HG02623 (cell line): ENCODE measurements around the gene ZNF253.
"Not testable (repeated sequence)": the region's sequence is repeated elsewhere in the genome, so short reads cannot be mapped to it uniquely, and the experiment has no call there.

ENCODE experiments used
- ATAC-seq: cut with Tn5 transposase; IDR thresholded peaks from one replicate; pipeline ENCODE4 v1.9.1; 2021; ENCODE audit warnings: moderate library complexity; ENCODE audit not compliant: unreplicated experiment

ZNF253 gene

DNA sequence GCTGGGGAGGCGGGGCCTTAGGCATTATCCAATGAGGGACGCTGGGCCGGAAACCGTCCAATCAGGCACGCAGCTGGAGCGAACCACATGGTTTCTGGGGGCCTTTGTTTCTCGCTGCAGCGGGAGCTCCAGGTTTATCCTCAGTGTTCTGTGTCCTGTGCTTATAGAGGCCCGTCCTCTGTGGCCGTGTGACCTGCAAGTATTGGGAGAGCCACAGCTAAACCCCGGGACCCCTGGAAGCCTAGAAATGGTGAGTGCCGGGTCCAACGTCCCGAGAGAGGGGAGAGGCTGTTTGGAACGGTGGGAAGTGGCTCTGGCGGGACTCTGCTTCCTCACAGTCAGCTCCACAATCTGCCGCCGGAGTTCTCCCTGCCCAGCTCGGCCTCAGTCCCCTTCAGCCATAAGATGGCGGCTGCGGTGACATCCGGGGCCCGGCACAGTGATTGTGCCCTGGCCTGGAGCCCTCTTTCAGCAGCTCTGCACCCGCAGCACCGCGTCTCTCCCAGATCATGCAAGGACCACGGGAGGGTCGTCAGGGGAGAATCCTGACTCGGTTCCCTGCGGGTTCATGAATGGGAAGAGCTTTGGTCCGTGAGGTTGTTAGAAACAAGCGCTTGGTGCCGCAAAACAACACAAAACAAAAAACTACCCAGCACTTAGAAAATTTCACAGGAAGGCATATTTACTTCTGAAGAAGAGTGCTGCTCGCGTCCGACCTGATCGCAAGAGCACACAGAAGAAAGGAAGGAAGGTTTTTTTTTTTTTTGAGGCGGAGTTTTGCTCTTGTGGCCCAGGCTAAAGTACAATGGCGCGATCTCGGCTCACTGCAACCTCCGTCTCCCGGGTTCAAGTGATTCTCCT lies at the start of gene ZNF253:
ZNF253 (plus strand) TSS at position 133 of the 861 bp plus-strand sequence; CDS start at position 248, 115 bp downstream.
- ATAC-seq = peak; percentile 95

DNA sequence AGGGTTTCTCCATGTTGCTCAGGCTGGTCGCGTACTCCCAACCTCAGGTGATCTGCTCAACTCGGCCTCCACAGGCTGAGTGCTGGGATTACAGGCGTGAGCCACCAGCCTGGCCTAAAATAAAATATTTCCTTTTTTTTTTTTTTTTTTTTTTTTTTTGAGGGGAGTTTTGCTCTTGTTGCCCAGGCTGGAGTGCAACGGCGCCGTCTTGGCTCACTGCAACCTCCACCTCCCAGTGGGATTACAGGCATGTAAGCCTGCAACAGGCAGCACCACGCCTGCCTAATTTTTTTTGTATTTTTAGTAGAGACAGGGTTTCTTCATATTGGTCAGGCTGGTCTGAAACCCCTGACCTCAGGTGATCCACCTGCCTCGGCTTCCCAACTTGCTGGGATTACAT lies 49.0 kb upstream of the ZNF253 start:
- no peak for ATAC-seq

DNA sequence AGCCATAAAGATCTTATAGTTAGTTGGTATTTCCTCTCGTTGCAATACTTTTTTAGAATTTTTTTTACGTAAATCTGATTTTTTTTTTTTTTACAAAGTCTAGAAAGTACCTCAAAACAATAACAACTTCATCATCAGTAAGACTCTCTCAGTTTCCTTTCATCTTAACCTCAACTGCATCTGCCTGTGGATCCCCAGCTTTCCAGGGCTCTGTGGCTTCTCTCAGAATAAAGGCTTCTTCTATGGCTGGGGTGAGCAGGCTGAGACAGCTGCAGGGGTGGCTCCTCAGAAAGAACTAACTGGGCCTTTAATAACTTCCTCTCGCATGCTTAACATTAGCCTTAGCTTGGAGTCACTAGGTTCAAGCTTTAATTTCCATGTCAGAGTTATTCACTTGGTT lies 48.3 kb upstream of the ZNF253 start:
- no peak for ATAC-seq

DNA sequence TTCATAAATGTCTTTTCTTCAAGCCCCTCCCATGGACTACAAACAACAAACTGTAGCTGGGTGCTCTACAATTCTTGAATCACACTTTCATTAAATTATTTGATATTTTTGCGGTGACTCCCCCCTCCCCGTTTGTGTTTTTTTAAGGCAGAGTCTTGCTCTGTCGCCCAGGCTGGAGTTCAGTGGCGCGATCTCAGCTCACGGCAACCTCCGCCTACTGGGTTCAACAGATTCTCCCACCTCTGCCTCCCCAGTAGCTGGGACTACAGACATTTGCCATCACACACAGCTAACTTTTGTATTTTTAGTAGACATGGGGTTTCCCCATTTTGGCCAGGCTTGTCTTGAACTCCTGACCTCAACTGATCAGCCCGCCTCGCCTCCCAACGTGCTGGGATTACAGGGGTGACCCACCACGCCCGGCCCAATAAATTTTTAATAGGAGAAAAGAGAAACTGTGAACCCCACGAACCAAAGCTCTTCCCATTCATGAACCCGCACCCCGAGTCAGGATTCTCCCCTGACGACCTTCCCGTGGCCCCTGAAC lies 44.8 kb upstream of the ZNF253 start:
- no peak for ATAC-seq

DNA sequence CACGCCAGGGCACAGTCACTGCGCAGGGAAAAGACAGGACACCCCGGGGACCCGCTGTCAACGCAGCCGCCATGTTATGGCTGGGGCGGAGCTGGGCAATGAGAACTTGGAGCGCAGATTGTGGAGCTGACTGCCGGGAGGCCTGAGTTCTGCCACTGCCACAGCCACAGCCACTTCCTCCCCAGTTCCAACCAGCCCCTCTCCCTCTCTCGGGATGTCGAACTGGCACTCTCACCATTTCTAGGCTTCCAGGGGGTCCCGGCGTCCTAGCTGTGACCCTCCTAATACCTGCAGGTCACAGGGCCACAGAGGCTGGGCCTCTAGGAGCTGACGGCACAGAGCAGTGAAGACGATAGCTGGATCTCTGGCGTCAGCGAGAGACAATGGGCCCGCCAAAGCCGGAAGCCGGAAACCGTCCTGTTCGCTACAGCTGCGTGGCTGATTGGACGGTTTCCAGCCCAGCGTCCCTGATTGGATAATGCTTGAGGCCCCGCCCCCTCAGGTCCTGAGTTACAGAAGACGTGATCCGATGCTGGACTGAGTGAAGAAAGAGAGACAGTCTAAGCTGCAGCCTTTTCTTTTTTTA lies 44.2 kb upstream of the ZNF253 start, which contains the start of gene ZNF506:
ZNF506 (minus strand) TSS at position 385 of the 586 bp plus-strand sequence; CDS start at position 238, 147 bp downstream.
- ATAC-seq = peak; percentile 88

DNA sequence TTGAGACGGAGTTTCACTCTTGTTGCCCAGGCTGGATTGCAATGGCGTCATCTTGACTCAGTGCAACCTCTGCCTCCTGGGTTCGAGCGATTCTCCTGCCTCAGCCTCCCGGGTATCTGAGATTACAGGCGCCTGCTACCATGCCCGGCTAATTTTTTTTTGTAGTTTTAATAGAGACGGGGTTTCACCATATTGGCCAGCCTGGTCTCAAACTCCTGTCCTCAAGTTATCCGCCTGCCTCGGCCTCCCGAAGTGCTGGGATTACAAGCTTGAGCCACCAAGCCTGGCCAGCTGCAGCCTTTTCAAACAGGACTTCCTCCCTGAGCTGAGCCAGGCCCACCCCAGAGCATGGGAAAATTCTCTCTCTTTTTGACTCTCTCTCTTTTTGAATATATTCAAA lies 43.7 kb upstream of the ZNF253 start:
- peak; percentile 5 for ATAC-seq

DNA sequence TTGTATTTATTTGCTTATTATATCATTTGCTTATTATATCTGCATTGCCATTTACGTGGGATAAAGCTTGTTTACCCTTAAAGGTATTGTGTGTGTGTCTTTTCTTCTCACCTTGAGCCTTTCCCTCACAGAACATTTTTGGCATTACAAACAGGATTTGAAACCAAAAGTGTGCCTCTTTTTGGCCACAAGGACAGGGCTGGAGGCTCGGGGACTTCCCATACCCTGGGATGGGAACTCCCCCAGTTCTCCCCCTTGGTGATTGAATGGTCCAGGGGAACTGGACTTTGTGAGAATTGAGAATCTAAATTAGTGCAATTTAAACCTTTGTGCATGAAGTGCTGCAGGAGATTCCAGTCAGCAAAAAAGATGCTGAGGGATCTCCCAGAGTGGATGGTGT lies 41.8 kb upstream of the ZNF253 start:
- ATAC-seq = no peak

DNA sequence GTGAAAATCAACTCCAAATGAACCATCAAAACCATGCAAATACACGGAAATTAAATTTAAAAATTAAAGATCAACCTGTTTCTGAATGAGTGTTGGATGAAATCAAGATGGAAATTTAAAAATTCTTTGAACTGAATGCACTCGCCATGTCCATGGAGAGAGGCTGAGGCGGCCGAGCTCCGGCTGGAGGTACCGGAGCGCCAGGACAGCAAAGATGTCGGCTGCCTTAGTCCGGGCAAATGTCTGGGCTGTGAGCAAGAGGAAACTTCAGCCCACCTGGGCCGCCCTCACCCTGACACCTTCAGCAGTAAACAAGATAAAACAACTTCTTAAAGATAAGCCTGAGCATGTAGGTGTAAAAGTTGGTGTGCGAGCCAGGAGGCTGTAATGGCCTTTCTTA lies 38.8 kb upstream of the ZNF253 start:
- no peak for ATAC-seq

DNA sequence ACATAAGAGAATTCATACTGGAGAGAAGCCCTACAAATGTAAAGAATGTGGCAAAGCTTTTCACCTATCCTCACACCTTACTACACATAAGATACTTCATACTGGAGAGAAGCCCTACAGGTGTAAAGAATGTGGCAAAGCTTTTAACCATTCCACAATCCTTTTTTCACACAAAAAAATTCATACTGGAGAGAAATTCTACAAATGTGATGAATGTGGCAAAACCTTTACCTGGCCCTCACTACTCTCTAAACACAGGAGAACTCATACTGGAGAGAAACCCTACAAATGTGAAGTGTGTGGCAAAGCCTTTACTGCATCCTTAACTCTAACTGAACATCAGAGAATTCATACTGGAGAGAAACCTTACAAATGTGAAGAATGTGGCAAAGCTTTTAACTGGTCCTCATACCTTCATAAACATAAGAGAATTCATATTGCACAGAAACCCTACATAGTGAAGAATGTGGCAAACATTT lies 30.1 kb upstream of the ZNF253 start:
- no peak for ATAC-seq

DNA sequence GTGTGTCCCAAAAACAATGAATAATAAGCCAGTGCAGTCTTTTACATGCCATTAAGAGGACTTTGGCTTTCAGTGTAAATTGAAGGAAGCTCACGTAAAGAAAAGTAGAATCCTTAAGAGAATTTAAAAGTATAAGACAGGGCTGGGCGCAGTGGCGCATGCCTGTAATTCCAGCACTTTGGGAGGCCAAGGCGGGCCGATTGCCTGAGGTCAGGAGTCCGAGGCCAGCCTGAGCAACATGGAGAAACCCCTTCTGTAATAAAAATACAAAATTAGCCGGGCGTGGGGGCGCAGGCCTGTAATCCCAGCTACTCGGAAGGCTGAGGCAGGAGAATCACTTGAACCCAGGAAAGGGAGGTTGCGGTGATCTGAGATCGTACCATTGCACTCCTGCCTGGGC lies 17.9 kb upstream of the ZNF253 start:
- ATAC-seq = no peak

DNA sequence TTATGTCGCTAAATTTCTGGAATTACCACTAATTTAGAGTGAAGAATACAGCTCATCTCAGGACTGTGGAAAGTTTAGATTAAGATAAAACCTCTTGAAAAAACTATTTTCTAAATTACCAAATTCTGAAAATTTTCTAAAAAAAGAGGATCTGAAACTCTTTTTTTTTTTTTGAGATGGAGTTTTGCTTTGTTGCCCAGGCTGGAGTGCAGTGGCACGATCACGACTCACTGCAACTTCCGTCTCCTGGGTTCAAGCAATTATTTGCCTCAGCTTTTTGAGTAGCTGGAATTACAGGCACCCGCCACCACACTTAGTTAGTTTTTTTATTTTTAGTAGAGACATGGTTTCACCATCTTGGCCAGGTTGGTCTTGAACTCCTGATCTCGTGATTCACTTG lies 16.6 kb upstream of the ZNF253 start:
- no peak for ATAC-seq

DNA sequence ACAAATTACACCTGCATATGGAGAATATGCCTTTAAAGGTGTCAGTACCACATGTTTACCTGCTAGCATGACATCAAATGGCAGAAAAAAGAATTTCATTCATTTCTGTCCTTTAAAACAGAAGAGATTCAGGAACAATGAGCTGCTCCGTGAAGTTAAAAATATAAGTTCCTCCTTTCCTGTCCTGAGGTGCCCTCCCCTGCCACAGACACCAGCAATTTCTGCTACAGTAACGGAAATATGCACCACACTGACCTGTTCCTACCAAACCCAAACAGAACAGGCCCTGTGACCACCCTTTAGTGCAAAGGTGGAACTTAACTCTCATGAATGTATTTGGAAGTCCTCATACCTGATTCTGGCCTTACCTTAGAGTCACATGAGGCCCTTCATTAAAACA lies 13.9 kb upstream of the ZNF253 start:
- ATAC-seq = not testable (repeated sequence)

DNA sequence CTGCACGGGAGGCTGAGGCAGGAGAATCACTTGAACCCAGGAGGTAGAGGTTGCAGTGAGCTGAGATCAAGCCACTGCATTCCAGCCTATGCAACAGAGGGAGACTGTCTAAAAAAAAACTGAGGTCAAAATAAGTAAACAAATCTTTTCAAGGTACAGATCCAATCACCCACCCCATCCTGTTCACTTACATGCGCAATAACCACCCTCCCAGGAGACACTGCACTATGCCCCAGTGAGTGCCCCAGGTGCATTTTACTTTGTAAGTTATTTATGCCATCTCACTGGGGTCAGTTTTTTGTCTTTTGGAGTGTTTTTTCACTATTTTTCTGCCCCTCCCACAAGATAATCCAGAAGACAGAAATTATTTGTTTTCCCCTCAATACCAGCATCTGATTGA lies 6.9 kb upstream of the ZNF253 start:
- ATAC-seq = no peak

DNA sequence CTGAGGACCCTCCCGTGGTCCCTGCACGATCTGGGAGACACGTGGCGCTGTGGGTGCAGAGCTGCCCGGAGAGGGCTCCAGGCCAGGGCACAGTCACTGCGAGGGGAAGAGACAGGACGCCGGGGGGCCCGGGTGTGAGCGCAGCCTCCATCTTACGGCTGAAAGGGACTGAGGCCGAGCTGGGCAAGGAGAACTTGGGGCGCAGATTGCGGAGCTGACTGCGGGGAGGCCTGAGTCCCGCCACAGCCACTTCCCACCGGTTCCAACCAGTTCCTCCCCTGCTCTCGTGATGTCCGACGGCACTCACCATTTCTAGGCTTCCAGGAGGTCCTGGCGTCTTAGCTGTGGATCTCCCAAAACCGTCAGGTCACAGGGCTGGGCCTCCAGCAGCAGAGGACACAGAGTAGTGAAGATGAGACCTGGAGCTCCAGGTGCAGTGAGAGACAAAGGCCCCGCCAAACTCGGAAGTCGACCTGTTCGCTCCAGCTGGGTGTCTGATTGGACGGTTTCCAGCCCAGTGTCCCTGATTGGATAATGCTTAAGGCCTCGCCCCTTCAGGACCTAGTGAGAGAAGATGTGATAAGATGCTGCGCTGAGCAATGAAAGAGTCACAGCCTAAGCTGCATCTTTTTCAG lies 4.8 kb upstream of the ZNF253 start:
- no peak for ATAC-seq

DNA sequence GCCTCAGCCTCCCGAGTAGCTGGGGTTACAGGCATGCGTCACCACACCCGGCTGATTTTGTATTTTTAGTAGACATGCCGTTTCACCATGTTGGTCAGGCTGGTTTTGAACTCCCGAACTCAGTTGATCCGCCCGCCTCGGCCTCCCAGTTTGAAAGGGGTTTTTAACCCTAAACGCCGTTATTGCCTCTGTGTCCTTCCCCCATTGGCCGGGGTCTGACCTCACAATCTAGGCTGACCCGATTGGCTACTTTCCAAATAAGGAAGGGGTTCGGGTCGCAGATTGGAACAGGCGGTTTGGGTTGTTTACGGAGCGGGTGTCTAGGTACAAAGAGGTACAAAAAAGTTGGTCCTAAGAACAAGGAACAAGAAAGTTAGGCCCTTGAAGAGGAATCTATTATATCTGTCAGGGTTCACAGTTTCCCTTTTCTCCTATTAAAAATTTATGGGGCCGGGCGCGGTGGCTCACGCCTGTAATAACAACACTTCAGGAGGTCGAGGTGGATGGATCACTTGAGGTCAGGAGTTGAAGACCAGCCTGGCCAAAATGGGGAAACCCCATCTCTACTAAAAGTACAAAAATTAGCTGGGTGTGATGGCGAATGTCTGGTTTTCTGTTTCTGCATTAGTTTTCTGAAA lies 1.0 kb downstream of the ZNF253 start:
- no peak for ATAC-seq

DNA sequence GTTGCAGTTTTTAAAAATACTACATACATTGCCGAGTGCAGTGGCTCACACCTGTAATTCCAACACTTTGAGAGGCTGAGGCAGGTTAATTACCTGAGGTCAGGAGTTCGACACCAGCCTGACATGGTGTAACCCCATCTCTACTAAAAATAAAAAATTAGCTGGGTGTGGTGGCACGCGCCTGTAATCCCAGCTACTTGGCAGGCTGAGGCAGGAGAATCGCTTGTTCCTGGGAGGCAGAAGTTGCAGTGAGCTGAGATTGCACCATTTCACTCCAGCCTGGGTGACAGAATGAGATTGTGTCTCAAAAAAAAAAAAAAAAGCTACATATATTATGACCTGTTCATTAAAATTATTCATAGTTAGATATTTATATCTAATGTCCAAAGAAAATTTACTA lies 4.4 kb downstream of the ZNF253 start:
- ATAC-seq = not testable (repeated sequence)

DNA sequence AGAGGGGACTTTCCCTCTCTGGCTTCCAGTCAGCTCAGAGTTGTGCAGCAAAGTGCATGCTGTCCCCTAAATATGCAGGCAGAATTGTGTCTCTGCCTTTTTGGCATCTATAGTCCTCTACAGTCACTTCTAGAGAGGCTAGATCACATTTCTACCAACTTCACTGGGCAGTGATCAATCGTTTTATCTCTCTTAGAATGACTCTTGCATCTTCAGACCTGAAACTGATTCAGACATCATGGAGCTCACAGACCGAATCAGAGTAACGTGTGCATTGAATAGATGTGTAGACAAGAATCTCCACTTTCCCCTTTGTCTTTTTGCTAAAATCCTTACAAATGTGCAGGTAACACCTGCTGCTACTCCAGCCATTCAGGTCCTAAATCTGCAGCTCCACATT lies 6.2 kb downstream of the ZNF253 start:
- ATAC-seq = no peak

DNA sequence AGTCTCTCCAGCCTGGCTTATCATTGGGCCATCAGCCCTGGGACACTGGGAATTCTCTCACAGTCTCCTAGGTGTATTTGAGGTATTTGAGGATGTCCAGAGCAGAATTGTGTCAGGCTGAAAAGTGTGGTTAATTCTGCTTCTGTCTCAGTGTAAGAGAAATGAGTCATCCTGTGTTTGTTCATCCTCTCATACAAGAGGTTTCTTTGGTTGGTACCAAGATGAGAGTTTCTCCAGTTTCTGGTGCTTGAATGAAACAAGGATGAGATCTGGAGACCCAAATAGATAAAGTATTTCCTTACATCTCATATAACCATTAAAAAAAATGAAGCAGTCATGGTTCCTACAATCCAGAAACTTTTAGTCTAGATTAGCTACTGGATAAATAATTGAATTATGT lies 7.7 kb downstream of the ZNF253 start:
- no peak for ATAC-seq

DNA sequence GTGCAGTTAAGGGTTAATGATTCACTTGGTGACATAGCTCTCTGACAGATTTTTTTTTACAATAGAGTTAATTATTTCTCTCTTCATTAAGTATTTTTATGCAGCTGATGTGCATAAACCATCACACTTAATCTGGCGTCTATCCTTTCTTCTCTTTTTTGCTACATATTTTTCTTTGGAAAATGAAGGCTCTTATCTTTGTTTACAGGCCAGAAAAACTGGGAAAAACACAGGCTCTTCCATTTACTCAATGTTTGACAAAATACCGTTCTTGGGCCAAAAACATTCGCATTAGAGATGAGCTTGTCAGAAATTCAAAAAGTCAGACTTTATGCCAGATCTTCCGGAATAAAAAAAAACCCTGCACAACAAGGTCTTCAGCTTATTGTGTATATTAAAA lies 12.0 kb downstream of the ZNF253 start:
- no peak for ATAC-seq

DNA sequence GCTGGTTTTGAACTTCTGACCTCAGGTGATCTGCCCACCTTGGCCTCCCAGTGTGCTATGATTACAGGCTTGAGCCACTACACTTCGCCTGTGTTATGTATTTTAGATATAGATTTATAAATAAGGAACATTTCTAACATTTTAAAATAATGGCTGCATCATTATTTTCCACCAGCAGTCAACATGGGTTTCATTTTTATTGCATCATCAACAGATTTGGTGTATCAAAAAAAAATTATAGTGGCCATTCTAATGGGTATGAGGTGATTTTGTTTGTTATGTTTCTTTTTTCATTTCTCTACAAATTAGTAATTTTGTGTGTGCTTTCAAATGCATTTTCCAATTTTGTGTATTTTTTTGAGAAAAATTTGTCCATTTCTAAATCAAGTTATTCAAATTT lies 18.9 kb downstream of the ZNF253 start:
- ATAC-seq = no peak
